CD14-positive monocyte (primary cell): ENCODE measurements around the gene PHLPP1. TPM values are rescaled to one million over a fixed set of nuclear protein-coding genes. Genes with fewer than 3 reads are reported as not detected.
A peak's percentile ranks its signal among the peaks of the same experiment; 100 is the strongest.

ENCODE experiments used
- DNase-seq, 3 donors: peaks; one replicate each; pipeline ENCODE4 v3.0.0-alpha.2; 2011 to 2022
- H2AFZ ChIP-seq: 2 replicates; pipeline ENCODE4 v1.6.0; 2012; ENCODE audit warnings: mild to moderate bottlenecking, low read depth, low read length, inconsistent platforms; ENCODE audit not compliant: insufficient read depth, poor library complexity, severe bottlenecking
- H3K27ac ChIP-seq, 2 donors: 1 replicate in 1 of 2; 2 replicates in 1 of 2; pipeline ENCODE4 v1.5.1; 2012 to 2013; ENCODE audit warnings: low read length in 2 of 2, control low read depth in 1 of 2, inconsistent platforms in 1 of 2, low read depth in 1 of 2, mild to moderate bottlenecking in 1 of 2
- H3K27me3 ChIP-seq, 2 donors: one replicate each; pipeline versions ENCODE4 v1.6.0 to v1.6.1; 2011 to 2013; ENCODE audit warnings: low read length in 2 of 2; ENCODE audit not compliant: control insufficient read depth in 2 of 2, insufficient read depth in 2 of 2
- H3K36me3 ChIP-seq, 2 donors: replicated peaks in 1 of 2; 1 replicate in 1 of 2; 2 replicates in 1 of 2; pipeline versions ENCODE4 v1.5.1 to v1.6.1; 2012 to 2013; ENCODE audit warnings: low read length in 2 of 2, control low read depth in 1 of 2, inconsistent platforms in 1 of 2, mild to moderate bottlenecking in 1 of 2; ENCODE audit not compliant: insufficient read depth in 2 of 2, control insufficient read depth in 1 of 2
- H3K4me1 ChIP-seq, 2 donors: 1 replicate in 1 of 2; 2 replicates in 1 of 2; pipeline versions ENCODE4 v1.5.1 to v1.6.1; 2012 to 2013; ENCODE audit warnings: low read length in 2 of 2, control low read depth in 1 of 2, inconsistent platforms in 1 of 2, mild to moderate bottlenecking in 1 of 2, moderate library complexity in 1 of 2; ENCODE audit not compliant: insufficient read depth in 2 of 2, control insufficient read depth in 1 of 2
- H3K4me2 ChIP-seq: replicated peaks from 2 replicates; pipeline ENCODE3; 2012; ENCODE audit warnings: low read length, moderate library complexity, mild to moderate bottlenecking; ENCODE audit not compliant: poor library complexity, severe bottlenecking; ENCODE audit errors: extremely low read depth
- H3K4me3 ChIP-seq, 3 experiments: fragments of 200-600 bp in 1 of 3; sonication (generic) in 1 of 3; replicated peaks in 1 of 3; 1 replicate in 2 of 3; 2 replicates in 1 of 3; pipeline ENCODE4 v1.5.1; 2011 to 2013; ENCODE audit warnings: low read length in 3 of 3, mild to moderate bottlenecking in 3 of 3, control low read depth in 2 of 3, low read depth in 2 of 3, inconsistent platforms in 1 of 3, moderate library complexity in 1 of 3
- H3K79me2 ChIP-seq: 2 replicates; pipeline ENCODE4 v1.6.0; 2012; ENCODE audit warnings: mild to moderate bottlenecking, control low read depth, inconsistent platforms, low read length, moderate library complexity; ENCODE audit not compliant: insufficient read depth
- H3K9ac ChIP-seq: 2 replicates; pipeline ENCODE4 v1.6.0; 2017; ENCODE audit warnings: low read length, mild to moderate bottlenecking; ENCODE audit not compliant: insufficient read depth, poor library complexity, severe bottlenecking
- H3K9me3 ChIP-seq, 2 donors: replicated peaks in 1 of 2; 1 replicate in 1 of 2; 2 replicates in 1 of 2; pipeline versions ENCODE4 v1.5.1 to v1.6.1; 2012 to 2013; ENCODE audit warnings: low read length in 2 of 2, control low read depth in 1 of 2; ENCODE audit not compliant: control insufficient read depth in 1 of 2, insufficient read depth in 1 of 2
- H4K20me1 ChIP-seq: 2 replicates; pipeline ENCODE4 v1.6.0; 2012; ENCODE audit warnings: mild to moderate bottlenecking, low read length, control low read depth, moderate library complexity; ENCODE audit not compliant: insufficient read depth
- H3K27ac Mint-ChIP-seq, 7 donors: one replicate each; pipeline ENCODE4 v1.8.0; 2020; ENCODE audit warnings: mild to moderate bottlenecking in 7 of 7, mixed read lengths in 7 of 7, moderate library complexity in 6 of 7, inconsistent platforms in 2 of 7
- H3K27me3 Mint-ChIP-seq, 3 donors: one replicate each; pipeline ENCODE4 v1.8.0; 2021 to 2022; ENCODE audit warnings: low read depth in 3 of 3, mild to moderate bottlenecking in 3 of 3, mixed read lengths in 3 of 3, moderate library complexity in 3 of 3, inconsistent platforms in 1 of 3
- H3K36me3 Mint-ChIP-seq, 2 donors: one replicate each; pipeline ENCODE4 v1.8.0; 2020; ENCODE audit warnings: mixed read lengths in 2 of 2, inconsistent platforms in 1 of 2, mild to moderate bottlenecking in 1 of 2
- H3K4me1 Mint-ChIP-seq: one replicate; pipeline ENCODE4 v1.8.0; 2020; ENCODE audit warnings: mild to moderate bottlenecking, mixed read lengths
- H3K4me3 Mint-ChIP-seq, 2 donors: one replicate each; pipeline ENCODE4 v1.8.0; 2020; ENCODE audit warnings: mild to moderate bottlenecking in 2 of 2, mixed read lengths in 2 of 2, moderate library complexity in 1 of 2
- H3K9me3 Mint-ChIP-seq, 7 donors: one replicate each; pipeline ENCODE4 v1.8.0; 2020 to 2022; ENCODE audit warnings: mixed read lengths in 7 of 7, mild to moderate bottlenecking in 6 of 7, moderate library complexity in 6 of 7, inconsistent platforms in 2 of 7
- CTCF ChIP-seq: fragments of 200-600 bp; IDR thresholded peaks from one replicate; pipeline ENCODE4 v1.8.0; 2022; ENCODE audit warnings: antibody characterized with exemption, mild to moderate bottlenecking
- WGBS: methylation state at CpG from one replicate; pipeline ENCODE4 v1.1.5; 2013; ENCODE audit warnings: missing lambda C conversion rate; ENCODE audit not compliant: insufficient coverage; 5-methylcytosine and 5-hydroxymethylcytosine counted together
- intact Hi-C, 2 donors: fragments of 100-400 bp; cut with micrococcal nuclease; formaldehyde crosslinking; loops; one replicate each; pipeline versions ENCODE4 v1.15.0 to v1.15.1; 2023
- polyA plus RNA-seq, 3 donors: library from polyadenylated mRNA; depleted of rRNA in 1 of 3; unstranded in 2 of 3; stranded (reverse) in 1 of 3; fragments of 300-500 nt in 2 of 3; fragments of >200 nt in 1 of 3; fragmentation: Illumina TruSeq in 2 of 3; gene quantifications; 1 replicate in 2 of 3; 2 replicates in 1 of 3; pipeline ENCODE4 v1.2.3, GENCODE V29; 2012 to 2021

The PHLPP1 gene
- polyA plus RNA-seq, 3 donors: 0.04 to 2.0 (median 0.55) TPM

GRCh38 chr18:62796216-62796621 lies 80.9 kb downstream of the PHLPP1 start:
- intact Hi-C loops: no loop called here
- Histone ChIP-seq H3K9me3 (no peaks in the 10 kb centered on the region), H3K27ac (no peak overlapping the region), H3K9ac (no peak overlapping the region), H4K20me1 (no peaks in the 10 kb centered on the region), H3K4me3 (no peak overlapping the region), H3K4me2 (no peak overlapping the region), H2AFZ (no peak overlapping the region), H3K27me3 (no peaks in the 10 kb centered on the region), H3K4me1 (no peaks in the 10 kb centered on the region), H3K79me2 (peaks cover 7% of the 10 kb centered on the region), H3K36me3 (no peaks in the 10 kb centered on the region)
- Mint-ChIP-seq H3K27ac (peak overlapping the region in 1 of 7 donors; percentile 26), H3K36me3 (no peaks in the 10 kb centered on the region), H3K4me3 (no peak overlapping the region), H3K4me1 (peaks cover 19% of the 10 kb centered on the region), H3K9me3 (no peaks in the 10 kb centered on the region), H3K27me3 (peaks cover 0 to 1% (median 0%) of the 10 kb centered on the region in 3 donors)
- no peak for TF ChIP-seq CTCF
- no peak for DNase-seq
- WGBS: 100% methylated on average over 1 of the region's 1 CpG

DNA sequence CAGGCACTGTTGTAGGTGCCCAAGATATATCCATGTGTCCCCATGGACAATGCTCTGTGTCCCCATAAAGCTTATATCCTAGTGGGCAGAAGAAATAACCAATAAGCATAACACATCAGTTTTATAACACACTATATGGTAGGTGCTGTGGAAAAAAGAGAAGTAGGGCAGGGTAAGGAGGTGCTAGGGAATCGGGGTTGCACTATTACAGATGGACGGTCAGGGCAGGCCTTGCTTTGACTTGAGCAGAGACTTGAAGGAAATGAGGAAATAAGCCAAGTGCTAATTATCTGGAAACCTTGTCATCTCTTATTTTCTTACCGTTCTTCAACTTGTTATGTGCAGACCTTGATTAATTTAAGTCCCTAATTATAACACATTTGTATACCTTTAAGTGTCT lies 82.0 kb downstream of the PHLPP1 start:
- H2AFZ ChIP-seq: no peak overlapping the region
- TF ChIP-seq CTCF: no peak
- intact Hi-C loops: no loop called here
- H3K79me2 ChIP-seq: peaks cover 7% of the 10 kb centered on the region
- WGBS: no CpG with 5 or more reads among the region's 3 CpGs
- no peaks in the 10 kb centered on the region for H3K27me3 ChIP-seq
- no peak overlapping the region for H3K27ac Mint-ChIP-seq
- H3K4me3 Mint-ChIP-seq: no peak overlapping the region
- no peak overlapping the region for H3K4me2 ChIP-seq
- H3K9me3 Mint-ChIP-seq: no peaks in the 10 kb centered on the region
- peaks cover 26% of the 10 kb centered on the region for H3K4me1 Mint-ChIP-seq
- H3K4me1 ChIP-seq: peaks cover 0 to 4% of the 10 kb centered on the region in 2 donors
- no peak overlapping the region for H3K9ac ChIP-seq
- no peak overlapping the region for H3K4me3 ChIP-seq
- no peaks in the 10 kb centered on the region for H3K36me3 Mint-ChIP-seq
- no peaks in the 10 kb centered on the region for H4K20me1 ChIP-seq
- no peak overlapping the region for H3K27ac ChIP-seq
- H3K27me3 Mint-ChIP-seq: peaks cover 0 to 1% (median 0%) of the 10 kb centered on the region in 3 donors
- DNase-seq: peak; percentile 22 to 51 (median 30)
- H3K36me3 ChIP-seq: no peaks in the 10 kb centered on the region
- no peaks in the 10 kb centered on the region for H3K9me3 ChIP-seq
